H1 (cell line): ENCODE measurements around the gene EIF2S1. TPM values are rescaled to one million over a fixed set of nuclear protein-coding genes. Genes with fewer than 3 reads are reported as not detected.

Source experiments
- CTCF ChIA-PET: fragments of 300-600 bp; sonication (Branson Sonifier 250); formaldehyde crosslinking; loops from one replicate; lab custom pipeline; 2021; ENCODE audit not compliant: partially characterized antibody; lab: Charles Lee
- POLR2A ChIA-PET: fragments of 300-600 bp; sonication (Branson Sonifier 250); formaldehyde crosslinking; loops from one replicate; lab custom pipeline; 2021; ENCODE audit warnings: inconsistent platforms; ENCODE audit not compliant: partially characterized antibody; lab: Charles Lee
- DNase-seq, 2 experiments: peaks; one replicate each; pipeline versions ENCODE4 v3.0.0 to v3.0.0-alpha.2; 2010 to 2022; ENCODE audit warnings: low spot score in 2 of 2, low read depth in 1 of 2, mixed read lengths in 1 of 2
- FAIRE-seq: peaks from 2 replicates; lab custom pipeline; 2011; peaks lifted over from hg19 to GRCh38; lab: Jason Lieb, UNC
- H2AFZ ChIP-seq: 2 replicates; pipeline ENCODE4 v1.8.1; 2012; ENCODE audit warnings: low read length, inconsistent platforms
- H2AK5ac ChIP-seq: 2 replicates; pipeline ENCODE4 v1.6.1; 2013; ENCODE audit warnings: low read depth, low read length
- H2BK120ac ChIP-seq: replicated peaks from 2 replicates; pipeline ENCODE3; 2013; ENCODE audit warnings: low read depth, low read length, inconsistent platforms
- H2BK12ac ChIP-seq: 2 replicates; pipeline ENCODE4 v1.6.1; 2013; ENCODE audit warnings: low read depth, low read length
- H2BK15ac ChIP-seq: 2 replicates; pipeline ENCODE4 v1.6.1; 2013; ENCODE audit warnings: low read length
- H2BK20ac ChIP-seq: 2 replicates; pipeline ENCODE4 v1.6.1; 2013; ENCODE audit warnings: low read length
- H2BK5ac ChIP-seq: 2 replicates; pipeline ENCODE4 v1.6.1; 2013; ENCODE audit warnings: low read depth, low read length
- H3K14ac ChIP-seq: 2 replicates; pipeline ENCODE4 v1.6.1; 2013; ENCODE audit warnings: inconsistent platforms; ENCODE audit not compliant: insufficient read length
- H3K18ac ChIP-seq: 2 replicates; pipeline ENCODE4 v1.6.1; 2013; ENCODE audit warnings: low read length; ENCODE audit errors: extremely low read depth
- H3K23ac ChIP-seq: 2 replicates; pipeline ENCODE4 v1.6.1; 2013; ENCODE audit warnings: inconsistent platforms; ENCODE audit not compliant: insufficient read length
- H3K23me2 ChIP-seq: 2 replicates; pipeline ENCODE4 v1.6.1; 2013; ENCODE audit warnings: low read depth, low read length
- H3K27ac ChIP-seq: 2 replicates; pipeline ENCODE4 v1.6.1; 2011; ENCODE audit warnings: low read depth, low read length, inconsistent platforms
- H3K27me3 ChIP-seq, 4 experiments: replicated peaks in 1 of 4; 1 replicate in 1 of 4; 2 replicates in 3 of 4; pipeline versions ENCODE4 v1.6.1 to v1.8.1; 2011 to 2013; ENCODE audit warnings: low read length in 3 of 4, mild to moderate bottlenecking in 3 of 4, inconsistent platforms in 2 of 4, mixed read lengths in 2 of 4, moderate library complexity in 1 of 4; ENCODE audit not compliant: control insufficient read depth in 3 of 4, insufficient read depth in 3 of 4; ENCODE audit errors: extremely low read depth in 1 of 4
- H3K36me3 ChIP-seq, 4 experiments: 2 replicates each; pipeline versions ENCODE4 v1.6.1 to v1.8.1; 2011 to 2013; ENCODE audit warnings: mild to moderate bottlenecking in 4 of 4, low read length in 3 of 4, moderate library complexity in 2 of 4, control low read depth in 1 of 4, inconsistent platforms in 1 of 4; ENCODE audit not compliant: insufficient read depth in 4 of 4, control insufficient read depth in 2 of 4
- H3K4ac ChIP-seq: replicated peaks from 2 replicates; pipeline ENCODE3; 2013; ENCODE audit warnings: low read length, low read depth, mixed read lengths, inconsistent platforms; ENCODE audit not compliant: insufficient read length
- H3K4me1 ChIP-seq, 4 experiments: replicated peaks in 1 of 4; 1 replicate in 1 of 4; 2 replicates in 3 of 4; pipeline versions ENCODE4 v1.6.1 to v1.8.1; 2011 to 2013; ENCODE audit warnings: low read length in 3 of 4, inconsistent platforms in 2 of 4, mixed read lengths in 1 of 4; ENCODE audit not compliant: insufficient read depth in 4 of 4, control insufficient read depth in 3 of 4
- H3K4me2 ChIP-seq, 2 experiments: 2 replicates each; pipeline versions ENCODE4 v1.6.1 to v1.8.1; 2011 to 2013; ENCODE audit warnings: low read depth in 2 of 2, low read length in 2 of 2, control low read depth in 1 of 2, inconsistent platforms in 1 of 2, mild to moderate bottlenecking in 1 of 2; ENCODE audit not compliant: insufficient read depth in 1 of 2
- H3K4me3 ChIP-seq, 4 experiments: fragments of 200-600, 300-600 bp in 1 of 4; sonication (generic), shearing (Covaris generic), sonication (Bioruptor Twin) in 1 of 4; 2 replicates each; pipeline versions ENCODE4 v1.5.1 to v1.8.1; 2011 to 2016; ENCODE audit warnings: low read length in 4 of 4, low read depth in 3 of 4, control low read depth in 2 of 4, inconsistent platforms in 2 of 4, mild to moderate bottlenecking in 2 of 4, mixed read lengths in 1 of 4, moderate library complexity in 1 of 4; ENCODE audit not compliant: insufficient read depth in 2 of 4; ENCODE audit errors: extremely low read depth in 1 of 4
- H3K56ac ChIP-seq: replicated peaks from 2 replicates; pipeline ENCODE3; 2013; ENCODE audit warnings: low read depth, mild to moderate bottlenecking, mixed read lengths, low read length, inconsistent platforms; ENCODE audit not compliant: insufficient read length
- H3K79me1 ChIP-seq: 2 replicates; pipeline ENCODE4 v1.6.1; 2013; ENCODE audit warnings: low read depth, low read length, control low read depth
- H3K79me2 ChIP-seq, 2 experiments: 2 replicates each; pipeline versions ENCODE4 v1.6.1 to v1.8.1; 2012 to 2013; ENCODE audit warnings: low read length in 2 of 2, mild to moderate bottlenecking in 2 of 2, inconsistent platforms in 1 of 2; ENCODE audit not compliant: insufficient read depth in 2 of 2, control insufficient read depth in 1 of 2
- H3K9ac ChIP-seq, 4 experiments: replicated peaks in 1 of 4; 1 replicate in 1 of 4; 2 replicates in 3 of 4; pipeline versions ENCODE4 v1.6.1 to v1.8.1; 2011 to 2013; ENCODE audit warnings: low read depth in 3 of 4, low read length in 3 of 4, control low read depth in 2 of 4, mild to moderate bottlenecking in 2 of 4, moderate library complexity in 2 of 4, inconsistent platforms in 1 of 4; ENCODE audit errors: extremely low read depth in 1 of 4
- H3K9me3 ChIP-seq, 2 experiments: 2 replicates each; pipeline versions ENCODE4 v1.6.1 to v1.8.1; 2012 to 2013; ENCODE audit warnings: mild to moderate bottlenecking in 2 of 2, moderate library complexity in 2 of 2, control low read depth in 1 of 2, inconsistent platforms in 1 of 2, low read depth in 1 of 2, low read length in 1 of 2, mixed read lengths in 1 of 2; ENCODE audit not compliant: insufficient read depth in 2 of 2
- H4K20me1 ChIP-seq, 2 experiments: replicated peaks in 1 of 2; 2 replicates each; pipeline versions ENCODE3 to v1.8.1; 2011 to 2013; ENCODE audit warnings: inconsistent platforms in 2 of 2, low read length in 2 of 2, mild to moderate bottlenecking in 1 of 2; ENCODE audit not compliant: insufficient read depth in 2 of 2, control insufficient read depth in 1 of 2
- H4K5ac ChIP-seq: 2 replicates; pipeline ENCODE4 v1.6.1; 2013; ENCODE audit warnings: low read length, low read depth, mixed read lengths, inconsistent platforms; ENCODE audit not compliant: insufficient read length
- H4K8ac ChIP-seq: 2 replicates; pipeline ENCODE4 v1.8.0; 2013; ENCODE audit warnings: mild to moderate bottlenecking, moderate library complexity, low read length, inconsistent platforms; ENCODE audit not compliant: insufficient read depth; ENCODE audit errors: extremely low read depth
- H4K91ac ChIP-seq: replicated peaks from 2 replicates; pipeline ENCODE3; 2013; ENCODE audit warnings: low read length, mixed read lengths, inconsistent platforms; ENCODE audit not compliant: insufficient read length
- KDM5A ChIP-seq: fragments of 200-600 bp; IDR thresholded peaks from 2 replicates; pipeline ENCODE4 v1.7.1; 2012; ENCODE audit warnings: mild to moderate bottlenecking, low read length, inconsistent platforms, mixed read lengths
- NANOG ChIP-seq: IDR thresholded peaks from 2 replicates; pipeline ENCODE4 v1.6.1; 2011; ENCODE audit warnings: low read length, low read depth, mild to moderate bottlenecking, inconsistent platforms; ENCODE audit not compliant: insufficient read depth, poor library complexity, severe bottlenecking
- RFX5 ChIP-seq: IDR thresholded peaks from 2 replicates; pipeline ENCODE4 v1.6.1; 2011; ENCODE audit warnings: low read depth, low read length, improper control_type of control experiment, borderline replicate concordance
- polyA plus RNA-seq, 7 experiments: library from polyadenylated mRNA; depleted of rRNA in 3 of 7; stranded (reverse) in 5 of 7; unstranded in 2 of 7; fragments of >200 nt in 5 of 7; fragments of 200-250 nt in 2 of 7; gene quantifications; 1 replicate in 5 of 7; 2 replicates in 1 of 7; 4 replicates in 1 of 7; pipeline versions ENCODE4 v1.2.1 to v1.2.3, GENCODE V29; 2011 to 2013; ENCODE audit warnings: missing spikeins in 2 of 7, mixed read lengths in 2 of 7
- total RNA-seq: library from RNA; stranded (reverse); fragmentation: NEBNext Ultra II Directional; extraction: Animal tissue kit (Norgen Biotek cat#: 25700); gene quantifications from 2 replicates; pipeline ENCODE4 v1.2.1, GENCODE V29; 2021
- TF ChIP-seq, protein P1 (sequence below): IDR thresholded peaks from 2 replicates; pipeline ENCODE4 v1.6.1; 2012; ENCODE audit warnings: inconsistent platforms

Gene EIF2S1
- total and polyA plus RNA-seq, 2 of the 8 experiments (the other 6 are each of a cell fraction or from before 2014, with no cell fraction given), result 35.1 to 146 TPM

DNA sequence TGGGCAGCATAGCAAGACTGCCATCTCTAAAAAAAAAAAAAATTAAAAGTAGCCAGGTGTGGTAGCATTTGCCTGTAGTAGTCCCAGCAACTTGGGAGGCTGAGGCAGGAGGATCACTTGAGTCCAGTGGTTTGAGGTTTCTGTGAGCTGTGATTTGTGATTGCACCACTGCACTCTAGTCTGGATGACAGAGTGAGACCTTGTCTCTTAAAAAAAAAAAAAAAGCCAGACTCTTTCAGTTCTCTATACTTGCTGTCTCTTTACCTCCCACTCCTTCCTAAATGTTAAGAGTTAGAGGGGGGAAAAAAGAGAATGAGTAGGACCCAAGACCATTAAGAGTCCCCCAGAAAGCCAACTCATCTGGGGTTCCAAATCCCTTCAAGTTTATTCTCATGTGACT lies 17.8 kb downstream of the EIF2S1 start:
- H3K9ac ChIP-seq, result no peak overlapping the region
- H2AFZ ChIP-seq, result no peak overlapping the region
- CTCF ChIA-PET, result interaction anchor here (0.6 to 0.8 kb wide), 2 partner anchors 8 to 396 kb away, joined by 3 to 4 read pairs; no protein-coding TSS in a partner anchor
- no peak overlapping the region for H3K27ac ChIP-seq
- POLR2A ChIA-PET, result interaction anchor here (0.7 to 2.0 kb wide), 4 partner anchors 9 to 408 kb away, joined by 3 to 4 read pairs (median 3); partner anchors contain the start of genes ATP6V1D and EIF2S1
- TF ChIP-seq NANOG (no peak), KDM5A (no peak), RFX5 (no peak)
- TF ChIP-seq, protein P1, sequence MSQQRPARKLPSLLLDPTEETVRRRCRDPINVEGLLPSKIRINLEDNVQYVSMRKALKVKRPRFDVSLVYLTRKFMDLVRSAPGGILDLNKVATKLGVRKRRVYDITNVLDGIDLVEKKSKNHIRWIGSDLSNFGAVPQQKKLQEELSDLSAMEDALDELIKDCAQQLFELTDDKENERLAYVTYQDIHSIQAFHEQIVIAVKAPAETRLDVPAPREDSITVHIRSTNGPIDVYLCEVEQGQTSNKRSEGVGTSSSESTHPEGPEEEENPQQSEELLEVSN, result no peak
- H3K14ac ChIP-seq, result no peak overlapping the region
- no peak overlapping the region for H3K4me2 ChIP-seq
- DNase-seq (no peak), FAIRE-seq (no peak)
- no peak overlapping the region for H4K5ac ChIP-seq
- H3K9me3 ChIP-seq, result no peaks in the 10 kb centered on the region
- H3K4me1 ChIP-seq, result no peaks in the 10 kb centered on the region
- H4K8ac ChIP-seq, result no peak overlapping the region
- no peak overlapping the region for H3K56ac ChIP-seq
- H2AK5ac ChIP-seq, result no peak overlapping the region
- no peak overlapping the region for H3K4me3 ChIP-seq
- H2BK12ac ChIP-seq, result no peak overlapping the region
- no peaks in the 10 kb centered on the region for H3K79me2 ChIP-seq
- H3K23me2 ChIP-seq, result no peaks in the 10 kb centered on the region
- no peak overlapping the region for H3K18ac ChIP-seq
- H3K79me1 ChIP-seq, result no peaks in the 10 kb centered on the region
- H3K4ac ChIP-seq, result no peak overlapping the region
- peaks cover 7 to 89% (median 49%) of the 10 kb centered on the region in 4 experiments for H3K36me3 ChIP-seq
- H3K27me3 ChIP-seq, result no peaks in the 10 kb centered on the region
- H3K23ac ChIP-seq, result no peak overlapping the region
- H4K20me1 ChIP-seq, result peaks cover 0 to 5% of the 10 kb centered on the region in 2 experiments
- no peak overlapping the region for H2BK5ac ChIP-seq
- H2BK15ac ChIP-seq, result no peak overlapping the region
- H4K91ac ChIP-seq, result no peak overlapping the region
- no peak overlapping the region for H2BK120ac ChIP-seq
- no peak overlapping the region for H2BK20ac ChIP-seq
